GM19467 (cell line): ENCODE data around the gene TCF4.

Source experiments
- ATAC-seq: cut with Tn5 transposase; IDR thresholded peaks from one replicate; pipeline ENCODE4 v1.9.1; 2021; ENCODE audit warnings: mild to moderate bottlenecking, moderate library complexity; ENCODE audit not compliant: unreplicated experiment

TCF4 gene

GRCh38 chr18:55585920-55586561 is 2.0 kb downstream of the TCF4 start:
- ATAC-seq, result no peak

DNA sequence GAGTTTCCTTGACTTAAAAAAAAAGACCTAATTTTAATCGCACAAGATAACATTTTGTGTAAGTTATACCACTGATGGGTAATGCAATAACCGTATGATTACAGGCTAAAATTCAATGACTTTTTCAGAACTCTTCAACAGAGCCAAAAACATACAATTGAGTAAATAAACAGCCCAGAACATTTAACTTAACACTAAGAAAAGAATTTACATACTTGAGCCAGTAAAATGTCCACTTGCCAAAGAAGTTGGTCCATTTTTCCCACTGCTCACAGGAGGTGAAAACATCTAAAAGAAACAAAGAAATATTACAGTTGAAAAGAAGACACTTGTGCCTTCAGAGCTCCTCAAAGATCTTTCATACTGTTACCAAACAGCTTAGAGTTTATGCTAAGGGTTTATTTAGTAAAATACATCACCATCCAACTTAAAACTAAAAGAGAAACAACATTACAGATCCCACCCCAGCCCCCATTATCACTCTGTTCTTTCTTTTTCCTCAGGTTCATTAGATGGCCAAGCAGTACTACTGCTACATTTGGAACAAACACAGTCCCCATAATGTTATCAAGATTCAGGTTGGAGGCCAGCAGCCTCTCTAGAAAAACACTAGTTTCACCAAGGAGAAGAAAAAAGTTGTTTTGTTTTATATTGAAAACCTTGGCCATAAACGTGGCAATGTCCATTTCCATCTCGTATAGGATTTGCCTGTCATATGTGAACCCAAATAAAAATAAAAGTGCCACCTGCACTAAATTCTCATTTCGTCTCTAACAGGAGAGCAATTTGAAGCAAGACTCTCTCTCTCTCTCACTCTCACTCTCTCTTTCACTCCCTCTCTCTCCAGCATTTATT is 2.7 kb downstream of the TCF4 start:
- no peak for ATAC-seq

DNA sequence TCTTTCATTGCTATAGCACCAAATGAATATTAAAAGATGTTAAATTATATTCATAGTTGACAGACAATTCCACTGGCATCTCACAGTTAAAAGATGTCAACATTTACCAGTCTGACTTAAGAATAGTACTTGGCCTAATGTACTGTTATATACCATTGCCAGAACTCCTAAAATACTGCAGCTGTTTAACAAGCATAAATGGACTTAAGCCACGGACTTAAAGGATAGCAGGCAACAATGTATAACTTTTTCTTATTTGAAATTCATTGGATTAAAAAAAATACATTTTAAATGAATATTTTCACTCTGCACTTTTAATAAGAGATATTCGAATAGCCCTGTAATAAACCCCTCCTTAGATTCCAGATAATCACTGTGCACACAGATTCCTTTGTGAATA is 3.8 kb downstream of the TCF4 start:
- no peak for ATAC-seq

DNA sequence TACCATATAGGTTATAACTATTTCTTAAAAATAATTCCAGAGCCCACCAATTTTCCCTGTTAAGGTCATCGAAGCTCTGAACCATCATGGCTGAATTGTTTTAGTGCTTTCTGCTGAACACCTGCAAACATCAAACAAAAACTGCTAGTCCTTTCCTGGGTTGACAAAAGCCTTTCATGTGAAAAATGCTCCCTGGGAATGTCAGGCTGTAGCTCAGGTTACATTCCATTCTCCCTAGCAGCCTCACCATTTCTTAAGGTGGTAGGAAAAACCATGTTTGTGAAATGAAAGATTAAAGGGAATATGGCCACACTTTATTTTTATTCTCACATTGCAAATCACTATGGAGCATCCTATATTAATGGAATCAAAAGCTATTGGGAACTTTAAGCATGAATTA is 5.7 kb downstream of the TCF4 start:
- ATAC-seq, result no peak

- no peak for ATAC-seq
Measured at GRCh38 chr18:55579501-55580270, 8.3 kb downstream of the TCF4 start.

GRCh38 chr18:55577812-55578539 is 10.0 kb downstream of the TCF4 start:
- no peak for ATAC-seq

DNA sequence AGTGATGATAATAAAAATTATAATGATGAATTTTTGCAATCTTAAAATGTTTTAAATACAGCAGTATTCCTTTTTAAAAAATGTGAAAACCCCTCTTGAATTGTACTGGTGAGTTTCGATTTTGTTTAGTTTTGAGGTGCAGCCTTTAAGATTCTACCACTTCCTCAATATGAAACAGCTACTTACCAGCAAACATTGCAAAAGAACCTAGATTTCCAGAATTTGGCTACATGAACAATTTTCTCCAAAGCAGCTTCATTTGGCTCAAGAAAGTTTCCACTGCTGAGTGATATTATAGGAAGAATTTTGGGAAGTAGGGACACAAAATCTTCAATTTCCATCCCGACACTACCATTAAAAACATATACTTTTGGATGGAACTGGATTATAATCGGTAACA is 12.0 kb downstream of the TCF4 start:
- no peak for ATAC-seq

- ATAC-seq, result no peak
Measured at GRCh38 chr18:55575066-55575465, 12.9 kb downstream of the TCF4 start.

DNA sequence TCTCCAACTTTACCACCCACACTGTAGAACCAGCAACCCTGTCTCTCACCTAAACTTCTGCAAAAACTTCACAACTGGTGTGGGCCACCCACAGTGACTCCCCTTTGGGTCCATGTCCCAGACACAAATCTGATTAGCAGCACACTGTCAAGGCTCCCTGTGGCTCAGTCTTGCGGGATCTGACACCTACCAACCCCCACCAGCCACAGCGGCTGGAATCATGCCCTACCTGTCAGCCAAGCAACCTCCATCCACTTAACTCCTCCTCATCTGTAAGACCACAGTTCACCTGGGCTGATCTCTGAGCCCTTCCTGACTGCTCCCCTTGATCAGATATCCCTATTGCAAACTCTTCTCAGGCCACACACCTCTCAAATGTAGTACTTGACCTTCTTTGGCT is 14.6 kb downstream of the TCF4 start:
- no peak for ATAC-seq

DNA sequence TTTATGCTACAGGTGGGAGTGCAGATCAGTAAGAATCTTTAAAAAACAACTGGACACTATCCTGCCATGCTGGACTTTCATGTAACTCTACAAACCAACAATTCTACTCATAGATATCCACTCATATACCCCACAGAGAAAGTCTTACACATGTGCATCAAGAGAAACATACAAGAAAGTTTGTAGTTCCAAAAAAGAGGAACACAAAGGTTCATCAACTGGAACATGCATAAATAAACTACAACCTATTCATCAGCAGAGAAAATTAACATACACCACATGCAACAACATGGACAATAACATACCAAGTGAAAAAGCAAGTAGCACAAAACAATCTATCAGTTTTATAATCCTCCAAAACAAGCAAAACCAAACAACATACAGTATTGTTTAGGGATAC is 17.0 kb downstream of the TCF4 start:
- ATAC-seq, result no peak

DNA sequence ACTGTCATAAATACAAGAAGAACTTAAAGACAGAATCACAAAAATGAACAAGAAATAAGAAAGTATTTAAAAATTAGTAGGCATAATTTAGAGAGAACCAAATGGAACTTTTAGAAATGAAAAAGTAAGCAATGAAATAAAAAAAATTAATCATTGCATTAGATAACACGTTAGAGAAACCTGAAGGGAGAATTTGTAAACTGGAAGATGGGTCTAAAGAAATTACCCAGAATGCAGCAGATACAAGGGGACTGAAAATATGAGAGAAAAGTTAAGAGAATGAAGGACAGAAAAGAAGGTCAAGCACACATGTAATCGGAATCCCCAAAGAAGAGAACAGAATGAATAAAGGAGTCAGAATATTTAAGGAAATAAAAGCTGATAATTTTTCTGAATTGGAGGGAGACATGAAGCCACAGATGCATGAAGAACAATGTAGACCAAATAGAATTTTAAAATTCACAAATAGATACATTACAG is 21.5 kb downstream of the TCF4 start:
- no peak for ATAC-seq

DNA sequence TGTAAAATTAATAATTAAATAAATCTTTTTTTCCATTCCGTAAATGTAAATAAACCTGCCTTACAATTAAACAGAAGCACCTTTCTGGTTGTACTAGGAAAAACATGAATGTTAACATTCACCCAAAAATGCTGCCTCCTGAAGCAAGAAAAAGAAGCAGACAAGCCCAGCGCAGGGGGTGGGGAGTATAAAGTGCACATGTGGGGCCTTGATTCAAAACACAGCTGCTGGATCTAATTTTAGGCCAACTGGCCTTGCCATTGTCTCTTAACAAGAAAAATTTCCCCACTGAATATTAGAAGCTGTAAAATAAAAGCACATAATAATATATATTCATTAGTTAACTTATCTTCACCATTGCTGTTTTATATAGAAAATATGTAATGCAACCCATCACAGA is 28.3 kb downstream of the TCF4 start:
- no peak for ATAC-seq

DNA sequence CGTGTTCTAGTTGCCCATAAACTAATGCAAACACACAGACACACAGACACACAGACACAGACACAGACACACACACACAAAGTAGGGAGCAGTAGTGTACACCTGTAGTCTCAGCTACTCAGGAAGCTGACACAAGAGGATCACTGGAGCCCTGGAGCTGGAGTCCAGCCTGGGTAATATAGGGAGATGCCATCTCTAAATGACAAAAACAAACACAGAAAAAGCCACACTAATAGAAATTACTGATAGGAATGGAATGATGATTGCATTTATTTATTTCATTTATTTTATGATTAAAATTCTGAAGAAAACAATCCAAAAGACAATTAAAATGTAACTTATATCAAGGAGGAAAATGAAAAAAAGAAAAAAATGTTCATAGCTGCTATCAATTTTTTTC is 30.8 kb downstream of the TCF4 start:
- ATAC-seq, result no peak

GRCh38 chr18:55555395-55556027 is 32.5 kb downstream of the TCF4 start:
- ATAC-seq, result no peak

DNA sequence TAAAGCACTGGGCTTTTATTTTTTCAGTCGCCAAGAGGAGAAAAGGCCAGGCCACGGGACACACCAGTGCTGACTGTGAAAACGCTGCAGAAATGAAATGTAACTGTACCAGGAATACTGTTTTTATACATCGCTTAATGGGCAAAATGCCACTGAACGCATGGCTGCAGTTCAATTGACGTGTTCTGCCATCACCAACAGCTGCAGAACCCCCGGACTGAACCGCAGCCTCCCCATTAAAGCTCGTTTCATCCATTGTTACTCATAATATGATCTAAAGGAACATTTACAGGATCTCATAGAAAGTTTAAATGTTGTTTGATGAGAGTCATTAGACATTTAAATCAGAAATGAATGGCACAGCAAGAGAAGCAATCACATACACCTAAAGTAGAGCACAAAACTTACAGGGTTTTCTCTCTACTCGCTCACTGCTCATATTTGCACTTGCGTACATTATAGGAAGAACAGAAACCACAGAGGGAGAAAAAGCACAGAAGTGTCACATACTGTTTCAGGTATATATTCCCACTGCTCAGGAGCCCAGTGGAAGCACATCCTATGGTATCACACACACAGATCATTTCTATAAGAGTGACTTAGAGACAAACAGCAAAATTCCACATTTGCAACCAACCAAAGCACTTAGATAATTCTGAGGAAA is 35.3 kb downstream of the TCF4 start:
- no peak for ATAC-seq

DNA sequence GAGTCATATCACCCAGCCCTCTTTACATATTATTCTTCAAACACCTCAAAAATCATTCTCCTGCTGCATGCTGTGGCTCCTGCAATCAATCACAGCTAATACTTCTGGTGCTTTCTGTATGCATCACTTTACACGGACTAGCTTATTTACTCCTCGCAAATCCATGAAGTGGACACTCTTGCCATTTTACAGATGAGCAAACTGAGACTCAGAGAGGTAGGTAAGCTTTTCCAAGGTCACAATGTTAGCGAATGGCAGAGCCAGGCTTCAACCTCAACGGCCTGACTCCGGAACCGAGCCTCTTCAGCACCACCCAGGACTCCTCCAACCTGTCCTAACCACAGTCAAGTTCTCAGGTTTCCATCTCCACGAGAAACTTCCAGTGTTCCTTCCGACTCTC is 36.8 kb downstream of the TCF4 start:
- no peak for ATAC-seq

DNA sequence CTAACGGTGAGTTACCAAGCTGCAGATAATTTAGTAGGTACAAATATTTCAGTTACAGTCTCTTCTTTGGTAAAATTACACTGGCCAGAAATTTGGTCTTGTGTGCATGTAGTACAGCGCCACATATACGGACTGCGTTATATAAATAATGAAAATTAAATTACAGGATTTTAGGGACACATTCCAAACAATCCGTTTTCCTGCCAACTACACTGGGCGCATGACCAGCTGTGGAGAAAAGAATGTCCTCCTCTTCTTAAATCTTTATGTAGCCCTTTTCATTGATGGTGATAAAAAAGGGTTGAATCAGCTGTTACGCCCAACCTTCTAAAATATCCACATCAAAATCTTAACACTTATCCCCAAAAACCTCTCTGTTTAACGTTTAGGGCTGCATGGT is 37.5 kb downstream of the TCF4 start:
- ATAC-seq, result no peak

DNA sequence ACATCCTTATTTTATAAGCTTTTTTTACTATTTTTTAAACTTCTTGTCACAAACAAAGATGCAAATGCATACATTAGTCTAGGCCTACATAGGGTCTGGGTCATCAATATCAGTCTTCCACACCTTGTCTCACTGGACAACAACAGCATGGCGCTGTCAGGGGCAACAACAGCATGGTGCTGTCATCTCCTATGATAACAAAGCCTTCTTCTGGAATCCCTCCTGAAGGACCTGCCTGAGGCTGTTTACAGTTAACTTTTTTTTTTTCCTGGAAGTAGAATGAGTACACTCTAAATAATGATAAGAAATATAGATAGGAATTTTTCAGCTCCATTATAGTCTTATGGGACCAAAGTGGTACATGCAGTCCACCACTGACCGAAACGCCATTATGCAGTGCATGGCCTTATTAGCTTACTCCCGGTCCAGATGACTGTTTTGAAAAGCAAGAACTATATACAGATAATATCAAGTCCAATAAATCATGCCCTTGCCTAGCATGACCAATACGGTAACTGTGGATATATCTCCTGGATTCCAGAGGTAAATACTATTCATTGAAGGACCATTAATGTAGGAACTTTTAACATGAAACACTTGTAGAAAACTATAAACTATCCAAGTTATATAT is 38.4 kb downstream of the TCF4 start:
- no peak for ATAC-seq

DNA sequence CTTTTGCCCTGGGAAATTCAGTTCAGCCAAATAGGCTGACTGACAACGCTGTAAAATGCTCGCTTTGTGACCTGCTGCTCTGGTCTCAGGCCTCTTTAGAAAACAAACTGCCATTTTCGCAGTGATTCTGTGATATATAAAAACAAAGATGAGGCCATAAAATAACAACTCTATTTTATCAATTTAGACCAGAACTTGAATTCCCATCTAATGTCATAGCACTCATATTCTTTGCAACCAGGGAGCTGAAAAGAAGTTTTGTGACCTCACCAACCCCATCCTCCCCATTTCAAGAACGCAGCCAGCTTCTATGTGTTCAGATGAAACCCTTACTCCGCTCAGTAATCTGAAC is 40.3 kb downstream of the TCF4 start:
- ATAC-seq, result no peak
